Activated CD4-positive, alpha-beta T cell treated with anti-CD3 and anti-CD28 coated beads, Interleukin-2, amount 10 ng/mL, durations not matched to agents 24 days and 14 days (primary cell): ENCODE measurements around the gene GIT1. TPM values are rescaled to one million over a fixed set of nuclear protein-coding genes. Genes with fewer than 3 reads are reported as not detected.
A peak's percentile ranks its signal among the peaks of the same experiment; 100 is the strongest.

Experiments
- DNase-seq: peaks from one replicate; pipeline ENCODE4 v3.0.0; 2022
- H3K27ac Mint-ChIP-seq: one replicate; pipeline ENCODE4 v1.8.0; 2022; ENCODE audit warnings: mild to moderate bottlenecking, mixed read lengths
- H3K27me3 Mint-ChIP-seq: one replicate; pipeline ENCODE4 v1.8.0; 2022; ENCODE audit warnings: mixed read lengths
- H3K36me3 Mint-ChIP-seq: one replicate; pipeline ENCODE4 v1.8.0; 2022; ENCODE audit warnings: low read depth, mild to moderate bottlenecking, mixed read lengths
- H3K4me1 Mint-ChIP-seq: one replicate; pipeline ENCODE4 v1.8.0; 2021; ENCODE audit warnings: mixed read lengths
- H3K4me3 Mint-ChIP-seq: one replicate; pipeline ENCODE4 v1.8.0; 2022; ENCODE audit warnings: mild to moderate bottlenecking, moderate library complexity, mixed read lengths
- H3K9me3 Mint-ChIP-seq: one replicate; pipeline ENCODE4 v1.8.0; 2021; ENCODE audit warnings: mixed read lengths
- intact Hi-C: fragments of 100-400 bp; cut with micrococcal nuclease; formaldehyde crosslinking; loops from one replicate; pipeline ENCODE4 v1.15.1; 2023
- total RNA-seq: library from RNA; stranded (reverse); gene quantifications from 2 replicates; pipeline ENCODE4 v1.2.3, GENCODE V29; 2022

Gene GIT1
- total RNA-seq, 1 donor from 2014 or later: 91.3 TPM

DNA sequence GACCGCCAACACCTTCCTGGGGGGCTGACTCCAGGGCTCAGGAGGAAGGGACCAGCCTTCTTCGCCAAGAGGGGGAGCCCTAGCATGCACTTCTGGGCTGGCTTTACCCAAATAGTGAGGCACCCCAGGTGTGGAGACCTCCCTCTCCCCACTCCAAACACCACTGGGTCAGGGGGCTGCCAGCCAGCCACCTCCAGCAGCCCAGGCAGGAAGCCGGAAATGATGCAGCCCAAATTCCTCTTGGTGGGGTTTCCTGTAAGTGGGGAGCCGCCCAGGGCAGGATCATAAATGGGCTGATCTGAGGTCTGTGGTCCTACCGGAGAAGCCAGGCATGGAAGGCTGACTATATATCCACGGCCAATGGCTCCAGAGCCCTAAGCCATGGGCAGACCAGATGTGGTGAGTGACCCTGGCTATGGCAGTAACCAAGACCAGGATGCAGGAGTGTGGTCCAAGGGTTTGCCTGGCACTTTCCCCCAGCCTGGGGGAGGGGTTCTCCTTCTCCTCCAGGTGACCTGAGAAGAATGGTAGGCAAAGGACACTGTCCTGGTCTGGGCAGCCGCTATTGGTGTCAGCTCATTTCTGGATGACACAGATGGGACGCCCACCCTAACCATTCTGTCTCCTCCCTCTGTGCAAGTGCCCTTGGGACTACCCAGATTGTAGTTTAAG, 4.2 kb downstream of the GIT1 start:
- peak; percentile 80 for DNase-seq
- H3K27me3 Mint-ChIP-seq: no peaks in the 10 kb centered on the region
- intact Hi-C loops: no loop called here
- H3K36me3 Mint-ChIP-seq: peaks cover 21% of the 10 kb centered on the region
- H3K4me1 Mint-ChIP-seq: peaks cover 42% of the 10 kb centered on the region
- peak overlapping the region; percentile 51 for H3K4me3 Mint-ChIP-seq
- no peaks in the 10 kb centered on the region for H3K9me3 Mint-ChIP-seq
- H3K27ac Mint-ChIP-seq: peak overlapping the region; percentile 56

DNA sequence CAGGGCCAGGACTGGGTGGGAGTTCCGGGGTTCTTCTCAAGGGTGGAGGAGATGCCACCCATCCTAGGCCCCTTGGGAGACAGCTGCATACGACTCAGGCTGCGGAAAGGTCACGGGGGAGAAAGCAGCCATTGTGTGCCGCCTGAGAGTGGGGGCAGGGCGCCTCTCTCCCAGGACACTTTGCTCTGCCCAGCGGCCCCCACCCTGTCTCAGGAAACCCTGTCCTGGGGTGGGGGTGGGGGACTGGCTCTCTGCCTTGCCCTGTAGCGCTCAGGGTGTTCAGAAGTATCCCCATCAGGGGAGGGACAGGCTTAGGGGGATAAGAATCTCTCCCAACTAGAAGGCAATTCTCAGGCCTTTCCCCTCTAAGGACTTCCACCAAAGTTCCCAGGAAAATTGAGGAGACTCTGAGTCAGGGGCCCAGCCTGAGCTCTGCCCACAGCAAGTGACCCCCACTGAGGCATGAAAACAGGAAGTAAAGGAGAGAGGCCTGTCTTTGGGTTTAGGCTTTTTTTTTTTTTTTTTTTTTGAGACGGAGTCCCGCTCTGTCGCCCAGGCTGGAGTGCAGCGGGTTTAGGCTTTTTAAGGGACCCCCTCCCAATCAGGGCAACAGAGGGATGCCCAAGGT, 4.9 kb downstream of the GIT1 start:
- intact Hi-C loops: loop anchor here (5.0 kb wide), 1 partner anchor 193 kb away; no protein-coding TSS in a partner anchor
- peaks cover 38% of the 10 kb centered on the region for H3K4me1 Mint-ChIP-seq
- no peak overlapping the region for H3K4me3 Mint-ChIP-seq

DNA sequence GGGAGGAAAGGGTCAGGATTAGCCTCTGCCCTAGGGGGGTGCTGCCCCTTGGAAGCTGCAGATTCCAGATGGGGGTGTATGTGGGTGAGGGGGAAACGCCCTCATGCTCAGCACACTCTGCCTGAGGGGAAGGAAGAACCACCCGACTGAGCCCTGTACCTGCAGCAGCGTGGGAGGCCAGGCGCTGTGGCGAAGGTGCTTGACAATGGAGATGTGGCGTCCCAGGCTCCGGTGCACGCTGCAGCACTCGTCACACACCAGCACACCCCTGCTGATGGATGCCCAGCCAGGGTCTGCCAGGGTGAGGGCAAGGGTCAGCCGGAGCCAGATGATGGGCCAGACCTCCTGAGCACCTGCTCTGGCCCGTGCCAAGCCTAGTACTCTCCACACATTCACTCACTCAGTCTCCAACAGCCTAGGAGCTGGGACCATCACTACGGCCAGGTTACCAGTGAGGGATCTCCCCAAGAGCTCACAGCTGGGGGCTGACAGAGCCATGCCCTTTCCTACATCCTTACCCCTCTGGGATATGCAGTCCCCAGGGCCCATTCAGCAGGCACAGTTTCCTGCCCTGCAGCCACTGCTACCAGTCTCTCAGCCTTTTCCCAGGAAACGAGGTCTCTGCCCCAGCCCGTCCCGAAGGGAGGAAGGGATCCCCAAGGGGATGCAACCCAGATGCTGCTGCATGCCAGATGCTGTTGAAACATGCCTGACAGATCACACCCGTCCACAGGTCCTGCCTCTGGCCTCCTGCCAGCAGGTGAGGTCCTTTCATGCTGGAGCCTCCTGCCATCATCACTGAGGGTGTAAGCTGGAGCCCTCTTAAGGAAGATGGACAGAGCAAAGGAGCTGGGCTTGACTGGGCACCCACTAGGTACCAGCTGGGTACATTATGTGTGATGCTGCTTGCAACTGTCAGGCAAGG, 5.9 kb downstream of the GIT1 start:
- Mint-ChIP-seq H3K4me1 (peaks cover 38% of the 10 kb centered on the region), H3K9me3 (no peaks in the 10 kb centered on the region), H3K27ac (peak overlapping the region; percentile 46), H3K4me3 (no peak overlapping the region), H3K36me3 (peaks cover 27% of the 10 kb centered on the region), H3K27me3 (no peaks in the 10 kb centered on the region)
- DNase-seq: no peak
- intact Hi-C loops: loop anchor here (5.0 kb wide), 1 partner anchor 194 kb away; no protein-coding TSS in a partner anchor

More for the DNA sequence above, 4.9 kb downstream of the GIT1 start:
- DNase-seq: no peak
- Mint-ChIP-seq H3K27me3 (no peaks in the 10 kb centered on the region), H3K36me3 (peaks cover 24% of the 10 kb centered on the region), H3K9me3 (no peaks in the 10 kb centered on the region), H3K27ac (peak overlapping the region; percentile 80)

DNA sequence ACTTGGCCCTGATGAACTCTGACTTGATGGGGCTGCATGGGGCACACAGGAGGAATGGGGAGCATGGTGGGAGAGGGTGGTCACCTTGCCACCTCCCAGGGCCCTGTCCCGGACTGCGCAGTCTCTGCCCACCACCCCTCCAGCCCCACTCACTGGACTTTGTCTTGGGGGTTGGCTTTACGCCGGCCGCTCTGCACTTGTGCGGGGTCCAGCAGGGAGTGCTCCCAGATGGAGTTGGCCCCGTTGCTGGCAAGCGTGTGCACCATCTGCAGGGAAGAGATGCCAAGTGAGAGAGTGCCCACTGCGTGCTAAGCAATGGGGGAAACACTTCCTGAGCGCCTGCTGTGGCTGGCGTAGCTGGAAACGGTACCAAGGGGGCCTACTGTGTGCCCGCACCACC, 6.7 kb downstream of the GIT1 start:
- H3K4me3 Mint-ChIP-seq: no peak overlapping the region
- intact Hi-C loops: loop anchor here (5.0 kb wide), 1 partner anchor 195 kb away; no protein-coding TSS in a partner anchor
- no peak for DNase-seq
- H3K4me1 Mint-ChIP-seq: peaks cover 33% of the 10 kb centered on the region
- H3K9me3 Mint-ChIP-seq: no peaks in the 10 kb centered on the region
- H3K27me3 Mint-ChIP-seq: no peaks in the 10 kb centered on the region
- peaks cover 32% of the 10 kb centered on the region for H3K36me3 Mint-ChIP-seq
- H3K27ac Mint-ChIP-seq: no peak overlapping the region

DNA sequence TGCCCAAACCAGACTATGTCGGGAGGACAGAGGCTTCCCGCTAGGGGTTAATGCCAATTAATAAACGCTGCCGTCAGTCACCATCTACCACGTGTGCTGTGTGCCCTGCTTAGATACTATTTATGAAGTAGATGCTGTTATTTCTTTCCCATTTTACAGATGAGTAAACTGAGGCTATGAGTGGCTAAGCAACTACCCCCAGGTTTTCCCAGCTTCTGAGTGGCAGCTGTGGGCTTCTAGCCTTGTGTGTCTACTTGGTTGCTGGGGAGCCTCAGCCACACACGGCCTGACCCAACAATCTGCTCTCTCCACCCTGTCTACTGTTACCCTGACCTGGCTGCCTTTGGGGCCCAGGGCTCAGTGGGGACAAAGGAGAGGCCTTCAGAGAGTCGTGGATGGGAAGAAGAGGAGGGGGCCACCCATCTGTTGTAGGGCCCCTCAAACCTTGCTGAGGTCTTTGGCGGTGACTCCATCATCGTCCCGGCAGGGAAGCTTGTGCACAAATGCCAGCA, 7.1 kb downstream of the GIT1 start:
- no peaks in the 10 kb centered on the region for H3K9me3 Mint-ChIP-seq
- H3K36me3 Mint-ChIP-seq: peaks cover 35% of the 10 kb centered on the region
- no peak overlapping the region for H3K4me3 Mint-ChIP-seq
- no peaks in the 10 kb centered on the region for H3K27me3 Mint-ChIP-seq
- DNase-seq: no peak
- peak overlapping the region; percentile 43 for H3K27ac Mint-ChIP-seq
- peaks cover 28% of the 10 kb centered on the region for H3K4me1 Mint-ChIP-seq
- intact Hi-C loops: loop anchor here (5.0 kb wide), 1 partner anchor 195 kb away; no protein-coding TSS in a partner anchor

DNA sequence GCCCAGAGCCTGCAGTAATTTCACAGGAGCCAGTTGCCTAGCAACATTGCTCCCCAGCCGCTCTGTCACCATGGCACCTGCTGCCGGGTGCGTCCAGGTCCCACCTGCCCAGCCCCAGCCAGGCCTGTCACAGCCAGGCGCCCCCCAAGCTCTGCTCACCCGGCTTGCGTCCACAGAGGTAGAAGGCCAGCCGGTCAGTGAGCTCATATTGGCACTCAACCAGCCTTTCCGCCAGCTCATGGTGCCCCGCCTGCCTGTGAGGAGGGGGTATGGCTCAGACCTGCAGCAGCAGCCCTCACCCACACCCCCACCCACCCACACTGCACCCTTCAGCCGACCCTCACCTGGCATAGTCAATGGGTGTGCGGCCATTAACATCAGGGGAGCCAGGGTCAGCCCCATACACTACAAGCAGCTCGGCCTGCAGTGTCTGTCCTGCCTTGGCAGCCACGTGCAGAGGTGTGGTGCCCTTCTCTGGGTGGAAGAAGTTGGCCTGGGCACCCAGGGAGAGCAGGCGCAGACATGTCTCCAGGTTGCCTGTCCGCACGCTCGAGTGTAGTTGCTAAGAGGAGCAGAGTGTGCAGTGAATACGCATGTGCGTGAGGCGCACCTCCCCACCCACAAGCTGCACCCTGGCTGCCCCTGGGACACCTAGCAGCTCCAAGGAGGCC, 7.7 kb downstream of the GIT1 start:
- intact Hi-C loops: loop anchor here (5.0 kb wide), 1 partner anchor 196 kb away; no protein-coding TSS in a partner anchor

DNA sequence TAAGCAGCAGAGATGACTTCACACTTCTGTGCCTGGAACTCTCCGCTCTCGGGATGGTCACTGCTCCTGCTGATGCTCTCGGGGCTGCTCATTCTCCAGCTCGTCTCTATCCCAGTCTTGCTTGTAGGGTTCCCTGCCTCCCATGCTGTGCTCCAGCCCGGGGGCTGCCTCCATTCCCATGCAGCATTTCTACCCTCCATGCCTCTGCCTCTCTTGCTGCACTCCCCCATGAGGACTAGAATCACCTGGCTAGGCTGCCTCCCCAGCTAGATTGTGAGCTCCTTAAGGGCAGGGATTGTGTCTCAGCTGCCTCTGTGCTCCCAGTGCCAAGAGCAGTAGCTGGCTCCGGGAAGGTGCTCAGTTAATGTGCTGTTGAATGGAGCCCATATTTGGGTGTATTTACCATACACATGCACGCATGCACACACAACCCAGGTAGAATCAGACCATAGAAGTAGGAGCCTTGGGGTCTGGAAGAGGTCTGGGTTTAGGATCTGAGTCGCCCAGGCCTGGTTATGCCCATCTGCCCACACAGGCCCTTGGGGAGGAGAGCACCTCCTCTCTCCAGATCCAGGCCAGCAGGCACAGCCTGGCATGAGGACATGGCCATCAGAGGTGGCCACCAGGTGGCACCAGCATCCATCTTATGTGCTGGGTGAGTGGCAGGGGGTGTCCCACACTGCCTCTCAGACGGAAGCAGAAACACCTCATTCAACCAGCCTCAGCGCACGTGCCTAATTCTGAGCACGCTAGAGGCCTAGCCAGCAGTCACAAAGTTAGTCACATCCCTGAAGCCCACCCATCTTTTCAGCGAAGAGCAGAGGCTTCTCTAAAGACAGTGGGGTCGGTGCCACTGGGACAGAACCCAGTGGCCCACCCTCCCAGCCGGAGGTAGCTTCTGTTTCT, 9.3 kb downstream of the GIT1 start:
- intact Hi-C loops: loop anchor here (1.0 to 5.0 kb wide), 3 partner anchors 11 to 197 kb away; no protein-coding TSS in a partner anchor
- peaks cover 44% of the 10 kb centered on the region for H3K36me3 Mint-ChIP-seq
- peak; percentile 96 for DNase-seq
- no peak overlapping the region for H3K4me3 Mint-ChIP-seq
- H3K4me1 Mint-ChIP-seq: peaks cover 13% of the 10 kb centered on the region
- H3K27ac Mint-ChIP-seq: peak overlapping the region; percentile 82
- H3K9me3 Mint-ChIP-seq: no peaks in the 10 kb centered on the region
- no peaks in the 10 kb centered on the region for H3K27me3 Mint-ChIP-seq

More for the DNA sequence above, 7.7 kb downstream of the GIT1 start:
- peaks cover 25% of the 10 kb centered on the region for H3K4me1 Mint-ChIP-seq
- H3K27ac Mint-ChIP-seq: no peak overlapping the region
- DNase-seq: no peak
- H3K4me3 Mint-ChIP-seq: no peak overlapping the region
- H3K27me3 Mint-ChIP-seq: no peaks in the 10 kb centered on the region
- H3K9me3 Mint-ChIP-seq: no peaks in the 10 kb centered on the region
- peaks cover 35% of the 10 kb centered on the region for H3K36me3 Mint-ChIP-seq

DNA sequence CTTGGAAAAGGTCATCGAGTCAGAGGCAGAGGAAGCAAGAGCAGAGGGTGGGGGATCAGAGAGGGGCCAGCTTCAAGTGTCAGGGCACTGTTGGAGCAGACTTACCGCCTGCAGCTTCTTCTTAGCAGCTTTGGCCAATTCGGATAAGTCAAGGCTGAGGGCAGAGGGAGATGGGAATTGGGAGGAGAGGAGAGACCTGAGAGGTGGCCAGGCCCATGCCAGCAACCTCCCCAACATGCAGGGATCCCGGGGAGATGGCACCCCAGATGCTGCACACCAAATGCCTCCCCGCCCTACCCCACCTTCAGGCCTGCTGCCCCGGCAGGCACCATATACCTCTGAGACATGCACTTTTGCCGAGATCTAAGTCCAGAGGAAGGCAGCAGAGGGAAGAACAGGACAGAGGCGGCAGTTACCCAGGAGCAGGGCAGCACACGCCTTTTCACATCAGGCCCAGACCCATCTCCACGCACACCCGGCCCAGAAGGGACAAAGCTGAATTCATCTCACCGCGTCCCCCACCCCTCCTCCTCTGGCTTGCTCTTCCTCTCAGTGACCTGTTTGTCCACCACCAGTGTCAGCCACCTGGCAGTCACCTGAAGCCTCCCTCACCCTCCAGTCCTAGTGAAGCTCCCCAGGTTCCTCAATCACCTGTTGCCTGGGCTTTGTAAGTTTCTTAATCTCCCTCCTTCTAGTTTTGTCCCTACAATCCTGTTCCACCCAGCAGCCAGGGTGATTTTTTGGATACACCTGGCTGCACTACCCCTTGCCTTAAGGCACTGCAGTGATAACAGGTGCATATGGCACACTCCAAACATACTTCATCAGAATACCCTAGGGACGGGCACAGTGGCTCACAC, 10.6 kb downstream of the GIT1 start:
- intact Hi-C loops: no loop called here
- H3K4me1 Mint-ChIP-seq: peaks cover 5% of the 10 kb centered on the region
- DNase-seq: no peak

DNA sequence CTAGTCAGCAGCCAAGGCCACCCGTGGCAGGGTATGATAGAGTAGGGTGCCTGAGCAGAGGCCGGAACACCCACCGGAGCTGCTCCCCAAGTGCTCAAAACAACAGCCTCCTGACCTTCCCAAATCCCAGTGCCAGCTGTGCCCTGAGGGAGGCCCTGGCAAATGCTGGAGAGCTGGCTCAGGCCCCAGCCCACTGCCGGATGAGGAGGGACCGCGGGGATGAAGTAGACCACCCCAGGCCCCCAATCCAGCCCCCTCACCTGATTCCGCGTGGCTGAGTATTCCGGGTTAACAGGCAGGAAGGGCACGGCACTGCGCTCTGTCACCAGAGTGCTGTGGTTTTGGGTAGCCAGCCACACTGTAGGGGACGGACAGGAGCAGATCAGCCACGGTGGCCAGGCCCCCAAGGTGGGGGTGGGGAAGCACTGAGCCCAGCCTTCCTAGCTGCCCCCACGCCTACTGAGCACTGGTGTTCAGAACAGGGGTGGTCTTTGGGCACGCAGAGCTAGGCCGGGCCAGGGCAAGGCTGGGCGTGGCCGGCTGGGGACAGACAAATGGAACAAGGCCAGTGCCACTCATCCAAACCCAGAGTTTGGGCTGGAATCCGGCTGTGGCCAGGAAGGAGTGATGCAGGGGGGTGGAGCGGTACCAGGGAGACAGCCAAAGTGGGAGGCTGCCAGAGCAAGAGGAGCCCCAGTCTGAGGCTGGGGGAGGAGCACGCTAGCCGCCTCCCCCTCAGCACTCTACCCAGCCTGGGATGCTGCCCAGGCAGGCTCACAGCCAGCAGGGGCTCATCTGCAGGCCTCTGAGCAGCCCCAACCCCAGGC, 11.8 kb downstream of the GIT1 start:
- intact Hi-C loops: no loop called here
- H3K4me3 Mint-ChIP-seq: no peak overlapping the region
- no peaks in the 10 kb centered on the region for H3K27me3 Mint-ChIP-seq
- DNase-seq: no peak
- H3K36me3 Mint-ChIP-seq: peaks cover 49% of the 10 kb centered on the region
- H3K4me1 Mint-ChIP-seq: peaks cover 6% of the 10 kb centered on the region
- no peak overlapping the region for H3K27ac Mint-ChIP-seq
- no peaks in the 10 kb centered on the region for H3K9me3 Mint-ChIP-seq

More for the DNA sequence above, 10.6 kb downstream of the GIT1 start:
- Mint-ChIP-seq H3K36me3 (peaks cover 55% of the 10 kb centered on the region), H3K27ac (no peak overlapping the region), H3K9me3 (no peaks in the 10 kb centered on the region), H3K4me3 (no peak overlapping the region), H3K27me3 (no peaks in the 10 kb centered on the region)

DNA sequence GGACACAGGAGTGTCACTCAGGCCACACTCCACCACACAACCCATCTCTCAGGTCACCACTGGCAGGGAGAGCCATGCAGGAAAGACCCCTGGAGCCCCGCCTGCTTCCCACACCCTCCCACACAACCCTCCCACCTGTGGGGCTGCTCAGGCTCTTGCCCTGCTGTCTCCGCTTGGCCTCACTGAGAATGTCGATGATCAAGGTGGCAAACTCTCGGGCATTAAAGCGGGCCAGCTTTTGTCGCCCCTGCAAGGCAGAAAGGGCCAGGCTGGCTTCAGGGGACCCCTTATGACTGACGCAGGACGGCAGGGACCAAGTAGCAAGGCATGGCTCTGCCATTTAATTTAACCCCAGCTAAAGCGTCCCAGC, 12.5 kb downstream of the GIT1 start:
- H3K27me3 Mint-ChIP-seq: no peaks in the 10 kb centered on the region
- H3K9me3 Mint-ChIP-seq: no peaks in the 10 kb centered on the region
- H3K27ac Mint-ChIP-seq: no peak overlapping the region
- peaks cover 6% of the 10 kb centered on the region for H3K4me1 Mint-ChIP-seq
- no peak for DNase-seq
- intact Hi-C loops: no loop called here
- no peak overlapping the region for H3K4me3 Mint-ChIP-seq
- peaks cover 46% of the 10 kb centered on the region for H3K36me3 Mint-ChIP-seq
